ENCODE measurements around the gene RUFY4.

The RUFY4 gene

GRCh38 chr2:218068721-218069334 is at the start of gene RUFY4:
Gene RUFY4 (plus strand): TSS chr2:218069253. CDS start chr2:218070606, 1,353 bp downstream.
- DNase-seq (ENCODE audit: low spot score): peak; percentile 75

- no peak for DNase-seq (ENCODE audit: low spot score)
These were observed 49.5 kb upstream of the RUFY4 start for GRCh38 chr2:218019411-218020060.

GRCh38 chr2:218020281-218020680 is 48.8 kb upstream of the RUFY4 start:
- DNase-seq (ENCODE audit: low spot score): no peak

- DNase-seq (ENCODE audit: low spot score): no peak
These were observed 48.0 kb upstream of the RUFY4 start for GRCh38 chr2:218020966-218021535.

- DNase-seq (ENCODE audit: low spot score): no peak
These were observed 47.4 kb upstream of the RUFY4 start for GRCh38 chr2:218021536-218022071.

- DNase-seq (ENCODE audit: low spot score): no peak
These were observed 46.8 kb upstream of the RUFY4 start for GRCh38 chr2:218022131-218022850.

- DNase-seq (ENCODE audit: low spot score): no peak
These were observed 46.1 kb upstream of the RUFY4 start for GRCh38 chr2:218022851-218023530.

- DNase-seq (ENCODE audit: low spot score): no peak
These were observed 45.4 kb upstream of the RUFY4 start for GRCh38 chr2:218023636-218024035.

- no peak for DNase-seq (ENCODE audit: low spot score)
These were observed 44.7 kb upstream of the RUFY4 start for GRCh38 chr2:218024336-218024735.

- no peak for DNase-seq (ENCODE audit: low spot score)
These were observed 44.2 kb upstream of the RUFY4 start for GRCh38 chr2:218024871-218025270.

GRCh38 chr2:218026244-218026643 is 42.8 kb upstream of the RUFY4 start:
- DNase-seq (ENCODE audit: low spot score): no peak

GRCh38 chr2:218026676-218027425 is 42.2 kb upstream of the RUFY4 start:
- no peak for DNase-seq (ENCODE audit: low spot score)

GRCh38 chr2:218027426-218028188 is 41.4 kb upstream of the RUFY4 start:
- DNase-seq (ENCODE audit: low spot score): no peak

GRCh38 chr2:218028189-218028495 is 40.9 kb upstream of the RUFY4 start:
- DNase-seq (ENCODE audit: low spot score): no peak

GRCh38 chr2:218028562-218029348 is 40.3 kb upstream of the RUFY4 start:
- DNase-seq (ENCODE audit: low spot score): no peak

GRCh38 chr2:218029366-218030360 is 39.4 kb upstream of the RUFY4 start:
- no peak for DNase-seq (ENCODE audit: low spot score)

- DNase-seq (ENCODE audit: low spot score): no peak
These were observed 38.5 kb upstream of the RUFY4 start for GRCh38 chr2:218030409-218031195.

GRCh38 chr2:218031261-218031660 is 37.8 kb upstream of the RUFY4 start:
- DNase-seq (ENCODE audit: low spot score): no peak
